Measurements from ENCODE around the gene SMIM33.
"Not testable (repeated sequence)": the region's sequence is repeated elsewhere in the genome, so short reads cannot be mapped to it uniquely, and the experiment has no call there.

The SMIM33 gene

DNA sequence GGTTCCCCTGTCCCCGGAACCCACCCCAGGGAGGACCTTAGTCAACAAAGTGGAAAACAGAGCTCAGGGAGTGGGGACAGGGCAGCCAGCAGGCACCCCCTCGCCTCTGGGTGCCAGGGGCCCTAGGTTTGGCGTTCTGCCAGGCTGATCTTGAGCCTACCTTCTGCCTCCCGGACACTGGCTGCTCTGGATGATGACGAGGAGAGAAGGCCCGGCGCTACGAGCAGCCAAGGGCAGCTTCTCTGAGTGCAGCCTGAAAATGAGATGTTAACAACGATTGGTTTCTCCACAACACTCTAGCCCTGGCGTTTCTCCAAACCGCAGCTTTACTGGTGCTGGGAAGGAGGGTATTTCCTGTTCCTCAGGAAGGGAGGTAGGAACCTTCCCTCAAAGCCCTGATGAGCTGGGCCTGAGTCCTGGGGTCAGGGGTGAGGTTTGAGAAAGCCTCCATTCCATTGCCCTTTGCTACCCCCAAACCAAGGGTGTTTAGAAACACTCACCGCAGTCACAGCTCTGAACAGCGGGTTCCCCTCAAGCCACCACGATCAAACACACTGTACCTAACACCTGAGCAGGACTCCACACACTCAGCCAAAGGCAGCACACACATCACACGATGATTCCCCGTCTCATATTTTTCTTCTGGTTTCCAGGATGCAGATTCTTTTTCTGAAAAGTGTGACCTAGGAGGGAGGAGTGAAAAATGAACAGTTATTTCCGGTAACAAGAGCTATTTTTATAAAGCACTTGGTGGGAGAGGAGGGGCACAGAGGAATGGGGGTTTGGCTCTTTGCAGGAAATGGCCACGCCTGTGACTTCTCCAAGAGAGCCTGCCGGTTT, 11.5 kb downstream of the SMIM33 start, which contains the start of gene STING1:
Gene STING1 (minus strand): TSS at position 709 of the 840 bp plus-strand sequence. CDS start 1,054 bp downstream, outside the sequence.
- no peak for DNase-seq (ENCODE audit: low read depth)

DNA sequence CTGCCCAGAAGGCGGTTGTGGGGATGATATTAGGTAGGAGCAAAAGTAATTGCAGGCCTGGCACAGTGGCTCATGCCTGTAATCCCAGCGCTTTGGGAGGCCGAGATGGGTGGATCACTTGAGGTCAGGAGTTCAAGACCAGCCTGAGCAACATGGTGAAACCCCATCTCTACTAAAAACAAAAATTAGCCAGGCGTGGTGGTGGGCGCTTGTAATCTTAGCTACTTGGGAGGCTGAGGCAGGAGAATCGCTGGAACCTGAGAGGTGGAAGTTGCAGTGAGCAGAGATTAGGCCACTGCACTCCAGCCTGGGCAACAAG, 12.0 kb downstream of the SMIM33 start:
- not testable (repeated sequence) for DNase-seq (ENCODE audit: low read depth)

DNA sequence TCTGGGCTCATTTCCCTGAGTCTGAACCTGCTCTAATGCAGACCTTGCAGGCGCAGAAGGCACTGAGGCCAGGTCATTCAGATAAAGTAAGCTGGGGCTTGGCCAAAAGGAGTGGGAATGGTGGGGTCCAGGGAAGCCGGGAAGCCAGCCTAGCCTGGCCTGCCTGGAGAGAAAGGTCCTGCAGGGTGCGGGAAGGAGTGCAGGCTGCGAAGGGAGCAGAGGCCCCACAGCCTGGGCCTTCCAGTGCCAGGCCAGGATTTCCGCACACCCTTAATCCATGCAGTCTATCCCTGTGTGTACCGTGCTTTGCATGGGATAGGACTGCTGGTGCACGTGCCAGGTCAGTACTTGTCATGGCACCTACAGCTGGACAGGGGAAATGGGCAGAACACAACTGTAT, 15.4 kb downstream of the SMIM33 start:
- no peak for DNase-seq (ENCODE audit: low read depth)

DNA sequence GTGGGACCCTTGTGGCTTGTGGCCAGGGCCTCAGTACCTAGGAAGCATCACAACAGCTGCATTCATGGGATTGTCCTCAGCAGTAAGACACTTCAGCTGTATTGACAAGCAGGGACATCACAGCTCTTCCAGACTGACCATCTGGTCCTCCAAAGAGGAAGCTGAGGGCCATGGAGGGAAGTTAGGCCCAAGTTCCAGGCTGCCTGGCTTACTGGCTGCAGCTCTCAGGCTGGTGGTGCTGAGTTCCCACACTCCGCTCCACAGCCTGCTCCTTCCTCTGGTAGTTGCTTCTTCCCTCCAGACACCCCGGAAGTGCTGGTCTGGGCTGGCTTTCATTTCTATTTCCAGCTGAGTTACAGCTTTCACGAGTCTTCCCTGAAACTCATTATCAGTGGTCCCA, 17.5 kb downstream of the SMIM33 start:
- DNase-seq (ENCODE audit: low read depth): no peak

DNA sequence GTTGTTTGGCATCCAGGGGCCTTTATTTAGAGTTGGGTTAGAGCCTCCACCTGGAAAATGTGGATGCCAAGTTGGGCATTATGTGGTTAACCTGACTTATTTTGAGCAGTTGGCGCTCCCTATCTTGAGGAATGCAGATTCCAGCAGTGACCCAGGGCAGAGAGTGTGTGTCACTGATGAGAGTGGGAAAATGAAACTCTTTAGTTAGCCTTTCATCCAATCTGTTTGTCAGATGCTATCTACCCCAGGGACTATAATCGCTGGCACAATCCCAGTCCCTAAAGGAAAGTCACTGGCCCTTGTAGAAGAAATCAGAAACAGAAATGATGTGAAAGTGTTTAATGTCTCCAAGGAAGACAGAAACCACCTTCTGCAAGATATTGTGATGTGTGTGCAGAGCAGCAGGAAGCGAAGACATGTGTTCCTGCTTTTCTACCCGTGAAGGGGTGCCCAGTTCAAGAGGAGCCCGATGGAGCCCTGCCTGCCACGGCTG, 21.9 kb downstream of the SMIM33 start:
- no peak for DNase-seq (ENCODE audit: low read depth)

DNA sequence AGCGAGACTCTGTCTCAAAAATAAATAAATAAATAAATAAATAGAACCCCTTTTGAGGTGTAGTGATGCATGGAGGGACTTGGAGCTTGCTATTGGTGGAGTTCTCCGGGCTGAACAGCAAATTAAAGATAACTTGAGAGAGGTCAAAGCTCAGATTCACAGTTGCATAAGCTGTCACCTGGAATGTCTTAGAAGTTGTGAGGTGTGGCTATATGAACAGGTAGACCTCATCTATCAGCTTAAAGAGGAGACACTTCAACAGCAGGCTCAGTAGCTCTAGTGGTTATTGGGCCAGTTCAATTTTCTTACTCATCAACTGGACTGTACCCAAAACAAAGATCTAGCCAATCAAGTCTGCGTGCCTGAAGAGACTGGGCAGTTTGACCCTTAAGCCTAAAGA, 23.5 kb downstream of the SMIM33 start:
- DNase-seq (ENCODE audit: low read depth): no peak

DNA sequence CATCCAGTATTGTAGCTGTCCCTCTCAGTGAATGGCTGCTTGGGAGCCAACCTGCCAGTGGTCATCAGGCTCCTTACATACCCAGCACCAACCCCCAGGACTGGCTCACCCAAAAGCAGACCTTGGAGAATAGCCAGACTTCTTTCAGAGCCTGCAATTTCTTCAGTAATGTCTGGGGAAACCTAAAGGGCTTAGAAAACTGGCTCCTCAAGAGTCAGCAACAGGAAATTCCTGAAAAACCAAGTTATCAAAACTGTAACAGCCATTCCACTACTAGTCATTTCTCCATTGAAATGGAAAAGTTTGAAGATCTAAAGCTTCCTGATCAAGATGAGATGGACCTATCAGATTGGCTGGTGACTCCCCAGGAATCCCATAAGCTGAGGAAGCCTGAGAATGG, 24.0 kb downstream of the SMIM33 start:
- no peak for DNase-seq (ENCODE audit: low read depth)

DNA sequence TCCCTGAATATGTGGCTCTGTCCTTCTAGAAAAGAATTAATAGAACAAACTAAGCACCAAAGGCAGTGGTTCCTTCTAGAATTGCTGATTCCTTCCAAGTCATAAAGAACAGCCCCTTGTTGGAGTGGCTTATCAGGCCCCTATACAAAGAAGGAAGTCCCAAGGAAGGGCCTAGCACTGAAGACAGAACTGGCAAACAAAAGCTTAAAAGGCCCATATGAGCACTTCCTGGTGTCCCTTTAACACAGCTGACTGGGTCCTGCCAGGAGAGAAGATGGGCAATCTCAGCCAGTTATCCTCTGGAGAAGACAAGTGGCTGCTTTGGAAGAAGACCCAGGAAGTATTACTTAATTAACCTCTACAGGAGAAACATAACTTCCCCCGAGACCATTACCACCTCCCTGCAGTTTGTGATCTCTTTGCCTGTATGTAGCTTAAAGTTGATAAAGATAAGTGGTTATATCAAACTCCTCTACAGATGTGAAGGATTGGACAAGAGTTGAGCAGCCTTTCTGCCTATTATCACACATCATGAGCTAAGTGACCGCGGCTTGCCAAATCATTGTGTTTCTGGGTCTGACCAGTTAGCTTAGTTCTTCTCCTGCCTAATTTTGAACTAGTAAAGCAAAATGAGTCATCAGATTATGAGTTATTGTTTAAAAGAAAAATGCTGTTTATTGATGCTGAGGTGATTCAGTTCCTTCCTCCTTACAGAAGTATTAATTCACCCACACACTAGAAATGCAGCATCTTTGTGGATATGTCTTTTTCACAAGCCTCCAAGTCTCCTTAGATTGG, 25.0 kb downstream of the SMIM33 start:
- DNase-seq (ENCODE audit: low read depth): no peak

DNA sequence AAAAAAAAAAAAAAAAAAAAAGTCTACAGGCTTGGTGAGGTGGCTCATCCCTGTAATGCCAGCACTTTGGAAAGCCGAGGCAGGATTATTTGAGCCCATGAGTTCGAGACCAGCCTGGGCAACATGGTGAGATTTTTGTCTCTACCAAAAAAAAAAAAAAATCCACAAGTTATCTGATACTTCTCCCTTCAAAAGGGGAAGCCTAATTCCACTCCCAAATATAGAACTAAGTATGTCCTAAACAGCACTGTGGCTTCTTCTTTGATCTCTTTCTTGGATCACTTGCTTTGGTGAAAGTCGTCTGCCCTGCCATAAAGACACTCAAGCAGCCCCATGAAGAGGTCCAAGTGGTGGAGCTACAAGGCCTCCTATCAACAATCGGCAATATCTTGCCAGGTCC, 30.6 kb downstream of the SMIM33 start:
- no peak for DNase-seq (ENCODE audit: low read depth)

DNA sequence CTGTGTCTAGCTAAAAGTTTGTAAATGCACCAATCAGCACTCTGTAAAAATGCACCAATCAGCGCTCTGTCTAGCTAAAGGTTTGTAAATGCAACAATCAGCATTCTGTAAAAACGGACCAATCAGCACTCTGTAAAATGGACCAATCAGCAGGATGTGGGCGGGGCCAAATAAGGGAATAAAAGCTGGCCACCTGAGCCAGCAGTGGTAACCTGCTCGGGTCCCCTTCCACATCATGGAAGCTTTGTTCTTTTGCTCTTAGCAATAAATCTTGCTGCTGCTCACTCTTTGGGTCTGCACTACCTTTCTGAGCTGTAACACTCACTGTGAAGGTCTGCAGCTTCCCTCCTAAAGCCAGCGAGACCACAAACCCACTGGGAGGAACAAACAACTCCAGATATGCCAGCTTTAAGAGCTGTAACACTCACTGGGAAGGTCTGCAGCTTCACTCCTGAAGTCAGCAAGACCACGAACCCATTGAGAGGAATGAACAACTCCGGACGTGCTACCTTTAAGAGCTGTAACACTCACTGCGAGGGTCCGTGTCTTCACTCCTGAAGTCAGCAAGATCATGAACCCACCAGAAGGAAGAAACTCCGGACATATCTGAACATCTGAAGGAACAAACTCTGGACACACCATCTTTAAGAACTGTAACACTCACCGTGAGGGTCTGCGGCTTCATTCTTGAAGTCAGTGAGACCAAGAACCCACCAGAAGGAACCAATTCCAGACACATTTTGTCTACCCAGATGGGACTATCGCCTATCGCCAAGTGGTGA, 32.4 kb downstream of the SMIM33 start:
- DNase-seq (ENCODE audit: low read depth): not testable (repeated sequence)

DNA sequence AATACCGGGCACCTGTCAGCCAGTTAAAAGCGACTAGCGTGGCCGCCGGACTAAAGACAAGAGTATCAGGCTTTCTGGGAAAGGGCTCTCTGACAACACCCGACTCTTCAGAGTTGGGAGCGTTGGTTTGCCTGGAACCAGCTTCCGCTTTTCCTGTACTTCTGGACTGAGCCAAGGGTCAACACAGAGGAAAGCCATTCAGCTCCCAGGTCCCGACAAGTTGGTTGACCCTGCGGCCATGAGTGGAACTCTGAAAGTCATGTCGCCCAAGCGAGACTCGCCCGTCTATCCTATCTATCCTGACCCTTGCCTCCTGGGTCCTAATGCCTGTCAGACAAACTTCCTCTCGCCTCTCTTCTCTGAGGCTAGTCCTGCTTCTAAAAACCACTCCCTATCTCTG, 33.1 kb downstream of the SMIM33 start:
- DNase-seq (ENCODE audit: low read depth): not testable (repeated sequence)

DNA sequence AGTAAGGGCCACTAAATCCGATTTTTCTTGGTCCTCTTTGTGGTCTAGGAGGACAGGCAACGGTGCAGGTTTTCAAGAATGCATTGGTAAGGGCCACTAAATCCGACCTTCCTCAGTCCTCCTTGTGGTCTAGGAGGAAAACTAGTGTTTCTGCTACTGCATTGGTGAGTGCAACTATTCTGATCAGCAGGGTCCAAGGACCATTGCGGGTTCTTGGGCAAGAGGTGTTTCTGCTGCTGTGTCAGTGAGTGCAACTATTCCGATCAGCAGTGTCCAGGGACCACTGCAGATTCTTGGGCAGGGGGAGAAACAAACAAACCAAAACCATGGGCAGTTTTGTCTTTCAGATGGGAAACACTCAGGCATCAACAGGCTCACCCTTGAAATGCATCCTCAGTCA, 33.9 kb downstream of the SMIM33 start:
- not testable (repeated sequence) for DNase-seq (ENCODE audit: low read depth)

DNA sequence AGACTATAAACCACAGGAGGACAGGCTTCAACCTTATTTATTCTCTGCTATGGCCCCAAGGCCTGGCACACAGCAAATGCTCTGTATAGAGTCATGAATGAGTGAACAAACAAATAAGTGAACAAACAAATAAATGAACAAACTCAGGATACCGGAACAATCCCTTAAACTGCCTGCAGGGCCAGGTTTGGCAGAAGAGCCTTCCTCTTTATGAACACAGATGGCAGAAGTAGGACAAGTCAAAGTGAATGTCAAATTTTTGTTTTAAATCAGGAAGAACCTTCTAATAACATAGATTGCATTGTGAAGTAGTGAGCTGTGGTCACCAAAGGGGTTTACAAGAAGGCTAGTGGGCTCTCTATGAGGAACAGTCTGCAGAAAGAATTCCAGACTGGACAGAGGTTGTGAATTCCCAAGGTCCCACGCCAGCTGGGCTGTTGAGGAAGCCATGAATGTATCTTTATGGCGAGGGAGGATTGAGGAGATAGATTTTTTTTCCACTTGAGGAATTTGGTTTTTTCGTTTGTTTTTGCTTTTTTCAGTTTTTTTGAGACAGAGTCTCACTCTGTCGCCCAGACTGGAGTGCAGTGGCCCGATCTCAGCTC, 42.1 kb downstream of the SMIM33 start:
- no peak for DNase-seq (ENCODE audit: low read depth)

DNA sequence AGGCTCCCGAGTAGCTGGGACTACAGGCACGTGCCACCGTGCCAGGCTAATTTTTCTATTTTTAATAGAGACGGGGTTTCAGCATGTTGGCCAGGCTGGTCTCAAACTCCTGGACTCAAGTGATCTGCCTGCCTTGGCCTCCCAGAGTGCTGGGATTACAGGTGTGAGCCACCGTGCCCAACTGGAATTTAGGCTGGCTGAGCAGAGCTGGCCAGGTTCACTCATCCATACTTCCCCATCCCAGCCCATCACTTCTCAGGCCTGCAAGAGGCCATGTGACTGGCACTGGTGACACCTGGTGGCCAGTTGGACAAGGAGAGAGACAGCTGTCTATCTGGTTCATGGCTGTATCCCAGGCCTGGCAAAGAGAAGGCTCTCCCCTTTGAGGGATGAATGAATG, 42.6 kb downstream of the SMIM33 start:
- peak; percentile 51 for DNase-seq (ENCODE audit: low read depth)

DNA sequence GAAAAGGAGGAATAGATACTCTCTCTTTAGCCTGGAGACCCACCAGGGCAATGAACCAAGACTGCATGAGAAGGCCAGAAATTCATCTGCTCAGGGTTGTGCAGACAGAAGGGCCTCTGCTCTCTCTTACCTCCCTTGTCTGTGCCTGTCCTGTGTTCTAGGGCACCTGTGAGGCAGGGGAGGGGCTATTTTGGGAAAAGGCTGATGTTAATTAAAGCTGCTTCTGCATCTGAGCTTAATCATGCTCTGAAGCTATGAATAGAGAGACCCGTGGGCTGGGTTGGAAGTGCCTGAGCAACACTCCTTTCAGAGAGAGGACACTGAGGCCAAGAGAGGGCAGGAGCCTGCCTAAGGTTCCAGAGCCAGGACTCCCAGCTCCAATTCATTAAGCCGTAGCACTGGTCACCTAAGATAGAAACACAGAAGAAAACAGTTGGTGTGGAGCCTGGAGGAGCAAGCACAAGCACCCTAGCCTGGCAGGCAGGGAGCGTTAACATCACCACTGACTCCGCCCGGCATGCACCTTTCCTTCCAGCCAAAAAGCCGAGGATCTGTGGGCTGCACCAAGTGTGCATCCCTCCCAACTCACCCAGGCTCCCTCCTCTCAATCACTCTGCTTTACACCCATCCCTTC, 43.2 kb downstream of the SMIM33 start:
- DNase-seq (ENCODE audit: low read depth): no peak

DNA sequence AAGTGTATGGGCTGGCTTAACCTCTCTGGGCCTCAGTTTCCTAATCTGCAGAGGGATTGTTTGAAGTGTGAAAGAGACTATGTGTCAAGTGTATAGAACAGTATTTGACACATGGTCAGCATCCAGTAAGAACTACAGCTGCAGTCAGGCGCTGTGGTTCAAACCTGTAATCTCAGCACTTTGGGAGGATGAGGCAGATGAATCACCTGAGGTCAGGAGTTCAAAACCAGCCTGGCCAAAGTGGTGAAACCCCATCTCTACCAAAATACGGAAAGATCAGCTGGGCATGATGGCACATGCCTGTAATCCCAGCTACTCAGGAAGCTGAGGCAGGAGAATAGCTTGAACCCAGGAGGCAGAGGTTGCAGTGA, 43.7 kb downstream of the SMIM33 start:
- DNase-seq (ENCODE audit: low read depth): no peak

DNA sequence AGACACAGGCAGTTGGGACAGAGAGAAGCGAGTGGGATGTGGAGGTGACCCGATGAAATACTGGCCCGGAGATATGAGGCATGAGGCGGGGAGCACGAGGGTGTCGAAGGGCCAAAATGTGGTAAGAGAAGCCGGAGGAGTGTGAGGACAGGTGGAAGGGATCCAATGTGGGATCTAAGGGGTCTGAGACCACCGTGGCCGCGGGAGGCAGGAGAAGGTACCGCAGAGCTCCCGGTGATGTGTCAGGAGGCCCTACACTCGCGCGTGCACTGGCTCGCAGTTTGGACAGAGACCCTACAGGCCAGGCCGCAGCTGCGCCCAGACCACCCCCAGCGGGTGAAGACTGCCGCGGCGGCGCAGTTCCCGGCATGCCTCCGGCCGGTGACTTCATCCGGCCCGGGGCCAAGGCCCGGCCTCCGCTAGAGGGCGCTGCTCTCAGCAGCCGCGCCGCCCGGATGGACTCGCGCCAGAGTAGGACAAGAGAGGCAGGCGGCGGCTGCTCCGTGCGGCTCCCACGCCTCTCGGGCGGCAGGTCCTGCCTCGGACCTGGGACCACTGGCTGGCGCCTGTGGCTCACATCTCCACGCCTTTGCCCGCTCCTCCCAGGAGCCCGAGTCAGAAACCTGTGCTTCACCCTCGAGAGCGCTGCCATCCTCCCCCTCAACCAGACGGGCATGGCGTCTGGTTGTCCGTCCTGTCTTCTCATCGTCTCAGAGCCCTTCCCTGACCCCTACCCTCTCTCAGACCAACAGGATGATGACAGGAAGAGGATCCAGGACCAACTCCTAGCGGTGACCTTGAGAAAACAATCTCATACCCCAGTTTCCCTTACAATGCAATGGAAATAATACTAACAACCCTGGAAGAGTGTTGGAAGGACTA, 47.1 kb downstream of the SMIM33 start:
- DNase-seq (ENCODE audit: low read depth): peak; percentile 83

Data from stimulated activated CD8-positive, alpha-beta memory T cell treated with anti-CD3 and anti-CD28 coated beads, Interleukin-7, amount 100 ng/mL, for 24 hours (primary cell).